GM18502 (cell line): ENCODE results near the gene PKD2.
"Not testable (repeated sequence)": the region's sequence is repeated elsewhere in the genome, so short reads cannot be mapped to it uniquely, and the experiment has no call there.

Experiments
- ATAC-seq: cut with Tn5 transposase; IDR thresholded peaks from one replicate; pipeline ENCODE4 v1.9.1; 2021; ENCODE audit warnings: mild to moderate bottlenecking; ENCODE audit not compliant: unreplicated experiment, poor library complexity

The PKD2 gene

GRCh38 chr4:88021824-88022223 lies 14.4 kb downstream of the PKD2 start:
- ATAC-seq: no peak

GRCh38 chr4:88022289-88022688 lies 14.9 kb downstream of the PKD2 start:
- no peak for ATAC-seq

- ATAC-seq: not testable (repeated sequence)
Observed at GRCh38 chr4:88025868-88026661, 18.6 kb downstream of the PKD2 start.

- ATAC-seq: no peak
Observed at GRCh38 chr4:88027611-88028608, 20.5 kb downstream of the PKD2 start.

GRCh38 chr4:88028946-88029345 lies 21.5 kb downstream of the PKD2 start:
- ATAC-seq: no peak

- ATAC-seq: no peak
Observed at GRCh38 chr4:88029556-88029955, 22.1 kb downstream of the PKD2 start.

- no peak for ATAC-seq
Observed at GRCh38 chr4:88030565-88031310, 23.3 kb downstream of the PKD2 start.

- peak; percentile 83 for ATAC-seq
Observed at GRCh38 chr4:88033309-88033708, 25.9 kb downstream of the PKD2 start.

GRCh38 chr4:88035292-88035691 lies 27.9 kb downstream of the PKD2 start:
- no peak for ATAC-seq

- ATAC-seq: no peak
Observed at GRCh38 chr4:88037447-88037846, 30.0 kb downstream of the PKD2 start.

- ATAC-seq: no peak
Observed at GRCh38 chr4:88037936-88038335, 30.5 kb downstream of the PKD2 start.

- ATAC-seq: no peak
Observed at GRCh38 chr4:88040707-88041106, 33.3 kb downstream of the PKD2 start.

- no peak for ATAC-seq
Observed at GRCh38 chr4:88041626-88042025, 34.2 kb downstream of the PKD2 start.

- ATAC-seq: no peak
Observed at GRCh38 chr4:88043001-88043400, 35.6 kb downstream of the PKD2 start.

- no peak for ATAC-seq
Observed at GRCh38 chr4:88043586-88044340, 36.3 kb downstream of the PKD2 start.

- no peak for ATAC-seq
Observed at GRCh38 chr4:88045021-88045420, 37.6 kb downstream of the PKD2 start.

GRCh38 chr4:88054229-88054628 lies 46.8 kb downstream of the PKD2 start:
- no peak for ATAC-seq

GRCh38 chr4:88054901-88055300 lies 47.5 kb downstream of the PKD2 start:
- no peak for ATAC-seq

GRCh38 chr4:88058295-88058694 lies 50.9 kb downstream of the PKD2 start:
- no peak for ATAC-seq

- ATAC-seq: no peak
Observed at GRCh38 chr4:88059766-88060165, 52.3 kb downstream of the PKD2 start.
